Ascending aorta (tissue), 2 donors: ENCODE results near the gene IMPG2. TPM values are rescaled to one million over a fixed set of nuclear protein-coding genes. Genes with fewer than 3 reads are reported as not detected.
"Not testable (repeated sequence)": the region's sequence is repeated elsewhere in the genome, so short reads cannot be mapped to it uniquely, and the experiment has no call there.

ENCODE experiments used
- DNase-seq, 2 donors: peaks; one replicate each; pipeline ENCODE4 v3.0.0-alpha.2; 2019; ENCODE audit warnings: low spot score in 2 of 2
- H3K27ac ChIP-seq, 2 donors: fragments of 200-600 bp; sonication (generic); one replicate each; pipeline ENCODE4 v1.5.1; 2016 to 2017; ENCODE audit warnings: mild to moderate bottlenecking in 1 of 2
- H3K27me3 ChIP-seq: fragments of 200-600 bp; sonication (generic); one replicate; pipeline ENCODE4 v1.5.1; 2017
- H3K36me3 ChIP-seq, 2 donors: fragments of 200-600 bp; sonication (generic); one replicate each; pipeline ENCODE4 v1.5.1; 2016
- H3K4me1 ChIP-seq, 2 donors: fragments of 200-600 bp; sonication (generic); one replicate each; pipeline ENCODE4 v1.5.1; 2016 to 2017; ENCODE audit warnings: mild to moderate bottlenecking in 1 of 2
- H3K4me3 ChIP-seq, 2 donors: fragments of 200-600 bp; sonication (generic); one replicate each; pipeline ENCODE4 v1.5.1; 2016 to 2017; ENCODE audit warnings: mild to moderate bottlenecking in 1 of 2
- H3K9me3 ChIP-seq, 2 donors: fragments of 200-600 bp; sonication (generic); one replicate each; pipeline ENCODE4 v1.5.1; 2016
- intact Hi-C: fragments of 100-400 bp; cut with DNase I; formaldehyde crosslinking; loops from one replicate; pipeline ENCODE4 v1.15.1; 2023
- total RNA-seq: library from RNA; depleted of rRNA; stranded (reverse); fragments of >200 nt; gene quantifications from one replicate; pipeline ENCODE4 v1.1.0, GENCODE V29; 2016
- TF ChIP-seq, protein P1 (sequence below), 3 experiments: fragments of 200-600 bp in 2 of 3; fragments of 450-650 bp in 1 of 3; sonication (generic) in 2 of 3; IDR thresholded peaks; one replicate each; pipeline ENCODE4 v1.5.1; 2016 to 2019; ENCODE audit warnings: antibody characterized with exemption in 3 of 3, mild to moderate bottlenecking in 1 of 3, moderate library complexity in 1 of 3

The IMPG2 gene
- total RNA-seq, 1 donor from 2014 or later, result 0.11 TPM

GRCh38 chr3:101310978-101311375, 9.4 kb downstream of the IMPG2 start:
- intact Hi-C loops, result loop anchor here (2.0 kb wide), 1 partner anchor 58 kb away; no protein-coding TSS in a partner anchor
- Histone ChIP-seq H3K27me3 (no peaks in the 10 kb centered on the region), H3K4me3 (peak overlapping the region in 1 of 2 donors; percentile 1), H3K9me3 (peaks cover 11 to 15% of the 10 kb centered on the region in 2 donors), H3K36me3 (no peaks in the 10 kb centered on the region), H3K27ac (peak overlapping the region; percentile 66 to 67), H3K4me1 (peaks cover 0 to 5% of the 10 kb centered on the region in 2 donors)
- DNase-seq, result no peak
- TF ChIP-seq, protein P1, sequence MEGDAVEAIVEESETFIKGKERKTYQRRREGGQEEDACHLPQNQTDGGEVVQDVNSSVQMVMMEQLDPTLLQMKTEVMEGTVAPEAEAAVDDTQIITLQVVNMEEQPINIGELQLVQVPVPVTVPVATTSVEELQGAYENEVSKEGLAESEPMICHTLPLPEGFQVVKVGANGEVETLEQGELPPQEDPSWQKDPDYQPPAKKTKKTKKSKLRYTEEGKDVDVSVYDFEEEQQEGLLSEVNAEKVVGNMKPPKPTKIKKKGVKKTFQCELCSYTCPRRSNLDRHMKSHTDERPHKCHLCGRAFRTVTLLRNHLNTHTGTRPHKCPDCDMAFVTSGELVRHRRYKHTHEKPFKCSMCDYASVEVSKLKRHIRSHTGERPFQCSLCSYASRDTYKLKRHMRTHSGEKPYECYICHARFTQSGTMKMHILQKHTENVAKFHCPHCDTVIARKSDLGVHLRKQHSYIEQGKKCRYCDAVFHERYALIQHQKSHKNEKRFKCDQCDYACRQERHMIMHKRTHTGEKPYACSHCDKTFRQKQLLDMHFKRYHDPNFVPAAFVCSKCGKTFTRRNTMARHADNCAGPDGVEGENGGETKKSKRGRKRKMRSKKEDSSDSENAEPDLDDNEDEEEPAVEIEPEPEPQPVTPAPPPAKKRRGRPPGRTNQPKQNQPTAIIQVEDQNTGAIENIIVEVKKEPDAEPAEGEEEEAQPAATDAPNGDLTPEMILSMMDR (IDR thresholded peaks at IDR 0.05), result no peak

- not testable (repeated sequence) for H3K27me3 ChIP-seq, H3K4me1 ChIP-seq, H3K27ac ChIP-seq, DNase-seq, H3K4me3 ChIP-seq, H3K36me3 ChIP-seq
- intact Hi-C loops, result loop anchor here (2.0 kb wide), 1 partner anchor 47 kb away; no protein-coding TSS in a partner anchor
- peaks cover 11 to 15% of the 10 kb centered on the region in 2 donors for H3K9me3 ChIP-seq
Measured at GRCh38 chr3:101308147-101308772, 12.1 kb downstream of the IMPG2 start.

DNA sequence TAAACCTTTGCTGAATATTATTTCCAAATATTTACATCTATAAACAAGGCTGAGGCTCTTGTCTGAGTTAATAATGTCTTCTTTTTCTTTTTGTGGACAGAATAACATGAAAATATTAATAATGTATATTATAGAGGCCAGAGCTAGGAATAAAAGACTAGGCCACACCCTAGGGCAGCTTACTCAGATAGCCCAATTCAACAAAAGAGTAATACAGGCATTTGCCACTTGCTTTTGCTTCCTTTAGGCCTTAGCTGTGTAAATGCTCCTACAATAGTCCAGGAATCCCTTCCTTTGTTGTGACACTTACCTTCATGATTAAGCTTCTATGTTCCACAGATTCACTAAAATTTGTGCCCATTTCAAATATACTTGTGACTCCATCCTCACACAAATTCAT, 16.5 kb downstream of the IMPG2 start:
- peaks cover 11 to 15% of the 10 kb centered on the region in 2 donors for H3K9me3 ChIP-seq
- intact Hi-C loops, result no loop called here
- DNase-seq, result no peak
- H3K4me3 ChIP-seq, result no peak overlapping the region
- no peak overlapping the region for H3K27ac ChIP-seq
- TF ChIP-seq, protein P1 (IDR thresholded peaks at IDR 0.05), result no peak
- no peaks in the 10 kb centered on the region for H3K4me1 ChIP-seq
- H3K36me3 ChIP-seq, result no peaks in the 10 kb centered on the region
- no peaks in the 10 kb centered on the region for H3K27me3 ChIP-seq

DNA sequence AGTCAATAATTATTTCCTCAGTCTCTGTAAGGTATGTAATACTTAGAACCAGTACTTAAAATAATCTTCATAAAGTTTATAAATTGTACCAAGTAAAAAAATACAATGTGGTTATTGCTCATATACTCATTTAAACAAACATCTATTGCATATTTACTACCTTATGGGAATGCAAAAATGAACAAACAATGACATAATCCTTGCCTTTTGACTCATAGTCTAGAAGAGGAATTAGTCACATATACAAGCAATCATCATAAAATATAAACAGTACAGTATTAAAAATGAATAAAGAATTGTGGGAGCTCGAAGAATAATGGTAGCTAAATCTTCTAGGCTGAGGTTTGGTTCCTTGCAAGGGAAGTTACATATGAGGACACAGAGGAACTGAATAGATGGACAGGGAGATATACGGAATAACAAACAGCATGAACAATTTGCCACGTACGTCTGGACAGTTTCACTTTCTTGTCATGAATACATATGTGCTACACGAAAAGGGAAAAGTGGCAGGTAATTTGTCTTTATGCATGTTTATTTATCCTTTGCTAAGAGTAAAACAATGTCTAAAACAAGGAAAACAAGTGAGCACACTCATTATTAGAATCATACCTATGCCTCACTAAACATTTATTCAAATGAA, 17.2 kb downstream of the IMPG2 start:
- H3K36me3 ChIP-seq, result no peaks in the 10 kb centered on the region
- H3K4me1 ChIP-seq, result no peaks in the 10 kb centered on the region
- H3K27me3 ChIP-seq, result no peaks in the 10 kb centered on the region
- peaks cover 6 to 14% of the 10 kb centered on the region in 2 donors for H3K9me3 ChIP-seq
- no peak overlapping the region for H3K4me3 ChIP-seq
- no peak overlapping the region for H3K27ac ChIP-seq
- TF ChIP-seq, protein P1 (IDR thresholded peaks at IDR 0.05), result no peak
- intact Hi-C loops, result no loop called here
- DNase-seq, result no peak

DNA sequence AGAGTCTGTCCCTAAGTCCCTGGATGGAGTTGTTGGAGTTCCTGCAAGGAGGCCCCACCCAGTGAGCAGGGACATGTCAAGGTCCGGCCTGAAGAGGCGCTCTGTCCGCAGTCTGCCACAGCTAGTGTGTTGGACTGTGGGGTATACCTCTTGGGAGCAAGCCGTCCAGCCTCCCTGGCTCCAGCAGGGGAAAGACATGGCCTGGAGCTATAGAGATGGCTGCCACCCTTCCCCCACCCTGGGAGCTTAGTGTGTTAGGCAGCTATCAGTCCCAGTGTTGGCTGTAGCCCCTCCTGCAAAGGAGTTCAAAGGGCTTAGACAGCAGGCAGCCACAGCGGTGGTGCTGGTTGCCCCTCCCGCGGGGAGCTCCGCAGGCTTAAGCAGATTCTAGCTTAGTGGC, 20.3 kb downstream of the IMPG2 start:
- H3K9me3 ChIP-seq, result peaks cover 0 to 15% of the 10 kb centered on the region in 2 donors
- intact Hi-C loops, result no loop called here
- TF ChIP-seq, protein P1 (IDR thresholded peaks at IDR 0.05), result no peak

GRCh38 chr3:101292027-101292426, 28.3 kb downstream of the IMPG2 start:
- intact Hi-C loops, result no loop called here
- H3K9me3 ChIP-seq, result no peaks in the 10 kb centered on the region
- no peaks in the 10 kb centered on the region for H3K36me3 ChIP-seq
- H3K4me3 ChIP-seq, result no peak overlapping the region
- no peaks in the 10 kb centered on the region for H3K27me3 ChIP-seq
- TF ChIP-seq, protein P1 (IDR thresholded peaks at IDR 0.05), result no peak
- H3K27ac ChIP-seq, result no peak overlapping the region
- no peaks in the 10 kb centered on the region for H3K4me1 ChIP-seq
- DNase-seq, result no peak

More for the DNA sequence above, 20.3 kb downstream of the IMPG2 start:
- Histone ChIP-seq H3K27ac (no peak overlapping the region), H3K4me3 (no peak overlapping the region), H3K36me3 (no peaks in the 10 kb centered on the region), H3K4me1 (no peaks in the 10 kb centered on the region), H3K27me3 (no peaks in the 10 kb centered on the region)
- no peak for DNase-seq
